ENCODE results near the gene POU2F2.
A peak's percentile ranks its signal among the peaks of the same experiment; 100 is the strongest.

- peak; percentile 33 for TF ChIP-seq CTCF (IDR thresholded peaks at IDR 0.05; ENCODE audit: insufficient read depth, low read length, poor library complexity, severe bottlenecking)
- no peak for TF ChIP-seq EZH2phosphoT487 (conservative IDR thresholded peaks at IDR 0.05; ENCODE audit: low read length)
These were observed 50.6 kb downstream of the POU2F2 start for GRCh38 chr19:42081584-42082203.
